ENCODE measurements around the gene NEGR1.
"Not testable (repeated sequence)": the region's sequence is repeated elsewhere in the genome, so short reads cannot be mapped to it uniquely, and the experiment has no call there.

NEGR1 gene

GRCh38 chr1:72282271-72283021 lies at the start of gene NEGR1:
TSS of gene NEGR1 (minus strand) at chr1:72282539.
- DNase-seq (ENCODE audit: low read depth) = peak; percentile 45

- no peak for DNase-seq (ENCODE audit: low read depth)
Measured at GRCh38 chr1:72326494-72326893, 44.2 kb upstream of the NEGR1 start.

GRCh38 chr1:72324451-72324850 lies 42.1 kb upstream of the NEGR1 start:
- no peak for DNase-seq (ENCODE audit: low read depth)

GRCh38 chr1:72322910-72323309 lies 40.6 kb upstream of the NEGR1 start:
- DNase-seq (ENCODE audit: low read depth) = no peak

GRCh38 chr1:72296501-72296900 lies 14.2 kb upstream of the NEGR1 start:
- DNase-seq (ENCODE audit: low read depth) = no peak

- DNase-seq (ENCODE audit: low read depth) = no peak
Measured at GRCh38 chr1:72288886-72289285, 6.5 kb upstream of the NEGR1 start.

- no peak for DNase-seq (ENCODE audit: low read depth)
Measured at GRCh38 chr1:72286401-72286800, 4.1 kb upstream of the NEGR1 start.

- DNase-seq (ENCODE audit: low read depth) = no peak
Measured at GRCh38 chr1:72285074-72285425, 2.7 kb upstream of the NEGR1 start.

GRCh38 chr1:72284348-72285073 lies 2.2 kb upstream of the NEGR1 start:
- DNase-seq (ENCODE audit: low read depth) = peak; percentile 89

GRCh38 chr1:72284084-72284347 lies 1.7 kb upstream of the NEGR1 start:
- no peak for DNase-seq (ENCODE audit: low read depth)

GRCh38 chr1:72283307-72284083 lies 1.2 kb upstream of the NEGR1 start:
- DNase-seq (ENCODE audit: low read depth) = peak; percentile 36

- no peak for DNase-seq (ENCODE audit: low read depth)
Measured at GRCh38 chr1:72283022-72283306, 625 bp upstream of the NEGR1 start.

GRCh38 chr1:72281637-72282270 lies 585 bp downstream of the NEGR1 start:
- DNase-seq (ENCODE audit: low read depth) = no peak

- no peak for DNase-seq (ENCODE audit: low read depth)
Measured at GRCh38 chr1:72281144-72281543, 1.2 kb downstream of the NEGR1 start.

GRCh38 chr1:72280711-72281110 lies 1.6 kb downstream of the NEGR1 start:
- DNase-seq (ENCODE audit: low read depth) = no peak

GRCh38 chr1:72280131-72280530 lies 2.2 kb downstream of the NEGR1 start:
- no peak for DNase-seq (ENCODE audit: low read depth)

- DNase-seq (ENCODE audit: low read depth) = no peak
Measured at GRCh38 chr1:72278461-72278860, 3.9 kb downstream of the NEGR1 start.

GRCh38 chr1:72271555-72272085 lies 10.7 kb downstream of the NEGR1 start:
- DNase-seq (ENCODE audit: low read depth) = no peak

- no peak for DNase-seq (ENCODE audit: low read depth)
Measured at GRCh38 chr1:72262735-72263134, 19.6 kb downstream of the NEGR1 start.

- no peak for DNase-seq (ENCODE audit: low read depth)
Measured at GRCh38 chr1:72253132-72253531, 29.2 kb downstream of the NEGR1 start.

GRCh38 chr1:72241397-72241796 lies 40.9 kb downstream of the NEGR1 start:
- DNase-seq (ENCODE audit: low read depth) = no peak

- DNase-seq (ENCODE audit: low read depth) = not testable (repeated sequence)
Measured at GRCh38 chr1:72235931-72236330, 46.4 kb downstream of the NEGR1 start.

GRCh38 chr1:72235062-72235461 lies 47.3 kb downstream of the NEGR1 start:
- no peak for DNase-seq (ENCODE audit: low read depth)

Measured in non-pigmented ciliary epithelial cell (primary cell).